ENCODE data around the gene IL1RAPL1. TPM values are rescaled to one million over a fixed set of nuclear protein-coding genes. Genes with fewer than 3 reads are reported as not detected.

IL1RAPL1 gene
- polyA plus RNA-seq, 4 donors = 2.2 to 6.0 (median 2.4) TPM

DNA sequence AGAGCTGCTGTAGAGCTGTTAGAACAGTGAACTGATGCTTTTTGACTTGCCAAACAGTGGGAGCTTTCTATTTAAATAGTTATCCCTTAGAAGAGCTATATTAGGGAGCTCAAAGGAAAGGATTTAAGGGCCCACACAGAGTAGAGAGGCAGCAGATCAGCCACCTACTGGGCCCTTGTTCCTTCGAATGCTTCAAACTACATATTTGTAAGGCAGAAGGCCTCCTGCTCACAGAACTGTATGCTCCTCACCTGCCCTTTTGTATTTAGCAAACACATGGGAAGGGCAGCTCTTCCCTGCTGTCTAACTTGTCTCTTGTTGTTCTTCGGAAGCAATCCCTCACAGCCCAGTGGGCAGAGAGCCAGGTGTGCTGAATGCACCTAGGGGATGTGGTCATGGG, 38.0 kb downstream of the IL1RAPL1 start:
- no peak for DNase-seq (ENCODE audit: low read depth in 4 of 4, low spot score in 3 of 4)

DNA sequence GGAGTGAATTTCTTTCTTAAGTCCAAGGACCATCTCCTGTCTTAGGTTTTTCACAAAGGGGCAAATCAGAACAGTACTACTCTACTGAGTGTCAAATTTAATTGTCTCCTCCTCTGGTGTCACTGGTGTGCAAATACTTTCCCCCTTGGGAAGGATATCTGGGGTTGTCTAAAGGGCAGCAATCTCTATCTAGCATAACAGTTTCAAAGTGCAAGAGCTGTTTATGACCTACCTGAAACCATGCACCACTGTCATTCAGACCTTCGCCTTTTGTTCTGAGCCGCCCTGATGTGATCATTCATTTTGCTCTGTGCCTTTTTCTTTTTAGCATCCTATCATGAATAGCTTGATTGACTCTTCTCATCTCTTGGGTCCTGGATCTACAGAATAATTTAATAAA, 39.3 kb downstream of the IL1RAPL1 start:
- DNase-seq (ENCODE audit: low read depth in 4 of 4, low spot score in 3 of 4) = no peak

DNA sequence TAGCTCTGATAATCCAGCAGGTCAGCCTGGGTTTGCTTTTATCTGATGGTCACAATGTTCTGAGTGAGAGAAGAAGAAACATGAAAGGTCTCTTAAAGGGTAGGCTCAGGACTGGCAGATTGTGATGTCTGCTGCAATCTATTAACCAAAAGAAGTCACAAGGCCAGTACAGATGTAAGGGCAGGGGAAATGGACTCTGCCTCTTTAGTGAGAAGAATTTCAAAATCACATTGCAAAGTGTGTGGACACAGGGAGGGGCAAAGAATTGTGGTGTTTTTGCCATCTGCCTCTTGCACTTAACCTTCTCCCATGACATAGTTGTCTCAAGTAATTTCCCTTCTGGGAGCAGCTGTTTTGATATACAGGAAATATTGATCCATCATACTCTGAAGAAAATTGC, 40.9 kb downstream of the IL1RAPL1 start:
- DNase-seq (ENCODE audit: low read depth in 4 of 4, low spot score in 3 of 4) = no peak

DNA sequence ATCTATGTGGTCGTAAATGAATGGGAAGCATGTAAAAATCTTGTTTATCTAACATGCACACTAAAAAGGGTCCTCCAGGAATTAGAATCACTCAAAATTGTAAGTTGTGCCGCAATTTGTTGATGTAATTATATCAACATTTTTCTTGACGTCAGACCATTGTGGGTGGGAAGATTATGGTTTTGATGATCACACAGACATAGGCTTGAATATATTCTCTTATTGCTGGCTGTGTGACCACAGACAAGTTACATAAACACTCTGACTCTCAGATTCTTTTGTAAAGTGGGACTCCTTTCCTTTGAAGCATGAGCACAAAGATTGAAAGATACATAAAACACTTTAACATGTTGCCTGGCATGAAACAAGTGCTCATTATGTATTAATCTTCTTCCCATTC, 51.5 kb downstream of the IL1RAPL1 start:
- DNase-seq (ENCODE audit: low read depth in 4 of 4, low spot score in 3 of 4) = no peak

DNA sequence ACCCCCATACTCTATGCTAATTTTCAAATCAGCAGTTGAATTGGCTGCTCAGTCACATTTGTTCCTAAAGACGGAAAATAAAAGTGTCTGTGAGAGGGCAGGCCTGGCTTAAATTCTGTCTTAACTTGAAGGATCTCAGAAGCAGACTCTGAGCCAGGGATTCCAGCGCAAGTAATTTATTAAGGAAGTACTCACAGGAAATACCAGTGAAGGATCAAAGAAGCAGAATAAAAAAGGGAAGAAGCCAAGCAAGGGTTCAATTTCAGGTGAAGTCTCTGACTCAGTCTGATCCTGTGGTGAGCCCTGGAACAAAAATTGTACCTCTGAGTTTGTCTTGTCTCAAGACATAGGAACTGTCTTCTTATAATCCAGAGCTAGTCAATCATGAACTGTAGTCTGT, 52.2 kb downstream of the IL1RAPL1 start:
- DNase-seq (ENCODE audit: low read depth in 4 of 4, low spot score in 3 of 4) = no peak

DNA sequence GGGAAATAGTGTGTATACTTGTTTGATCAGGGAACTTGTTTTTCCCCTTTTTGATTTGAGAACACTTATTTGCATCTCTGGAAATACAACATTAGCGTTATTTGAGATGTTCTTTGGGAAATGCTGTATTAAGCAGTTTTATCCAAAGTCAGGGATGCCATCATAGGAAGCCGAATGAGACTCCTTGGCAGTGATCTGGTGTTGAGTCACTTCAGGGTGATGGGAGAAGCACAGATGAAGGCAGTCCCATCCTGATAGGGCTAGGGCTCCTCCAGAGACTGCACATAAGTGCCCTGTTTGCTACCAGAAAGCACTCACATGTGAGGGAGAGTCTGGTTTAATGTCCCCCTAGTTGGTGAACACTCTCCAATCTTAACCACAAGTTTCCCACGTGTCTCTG, 62.3 kb downstream of the IL1RAPL1 start:
- DNase-seq (ENCODE audit: low read depth in 4 of 4, low spot score in 3 of 4) = no peak

DNA sequence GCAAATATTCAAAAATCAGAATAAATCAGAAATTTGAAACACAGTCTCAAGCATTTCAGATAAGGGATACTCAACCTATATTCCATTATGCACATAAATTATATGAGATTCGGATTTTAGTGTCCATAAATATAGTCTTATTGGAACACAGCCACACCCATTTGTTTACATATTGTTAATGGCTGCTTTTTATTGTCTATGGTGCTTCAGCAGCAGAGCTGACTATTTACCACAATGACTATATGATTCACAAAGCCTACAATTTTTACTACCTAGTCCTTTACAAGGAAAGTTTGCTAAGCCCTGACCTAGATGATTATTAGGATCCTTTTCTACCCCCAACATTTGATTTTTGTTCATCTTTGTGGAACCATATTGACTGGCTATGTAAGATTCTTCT, 63.9 kb downstream of the IL1RAPL1 start:
- DNase-seq (ENCODE audit: low read depth in 4 of 4, low spot score in 3 of 4) = no peak

DNA sequence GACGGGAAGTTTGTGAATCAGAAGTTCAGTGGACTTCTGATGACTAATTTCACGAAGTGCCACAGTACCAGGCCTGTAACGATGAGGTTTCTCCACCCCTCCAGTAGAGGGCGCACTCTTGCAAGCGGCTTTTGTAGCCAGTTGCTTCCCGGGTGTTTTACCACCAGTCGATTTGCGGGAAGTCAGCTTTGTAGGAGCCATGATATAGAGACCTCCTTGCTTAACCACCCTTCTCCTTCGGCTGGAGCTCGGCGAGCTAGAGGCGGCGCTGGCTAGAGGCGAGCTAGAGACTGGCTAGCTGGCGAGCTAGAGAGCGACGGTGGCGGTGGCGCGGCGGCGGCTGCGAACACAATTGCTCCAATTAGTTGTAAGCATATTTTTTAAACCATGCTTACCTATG, 72.0 kb downstream of the IL1RAPL1 start:
- no peak for DNase-seq (ENCODE audit: low read depth in 4 of 4, low spot score in 3 of 4)

DNA sequence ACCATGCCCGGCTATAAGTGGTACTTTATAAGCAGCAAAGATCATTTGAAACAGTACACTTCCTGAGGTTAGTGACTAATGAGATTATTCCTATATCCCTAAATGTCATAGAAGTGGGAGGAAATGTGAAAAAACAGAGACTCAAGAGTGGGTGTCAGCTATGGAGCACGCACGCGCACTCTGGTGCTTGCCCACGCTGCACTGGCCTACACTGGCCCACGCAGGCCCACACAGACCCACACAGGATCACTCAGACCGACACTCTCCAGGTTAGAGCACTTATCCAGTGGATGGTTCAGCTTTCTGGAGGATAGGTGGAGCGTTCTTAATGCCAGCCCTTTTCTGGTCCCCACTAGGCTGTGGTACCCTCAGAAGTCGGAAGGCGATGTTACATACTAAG, 78.5 kb downstream of the IL1RAPL1 start:
- no peak for DNase-seq (ENCODE audit: low read depth in 4 of 4, low spot score in 3 of 4)

DNA sequence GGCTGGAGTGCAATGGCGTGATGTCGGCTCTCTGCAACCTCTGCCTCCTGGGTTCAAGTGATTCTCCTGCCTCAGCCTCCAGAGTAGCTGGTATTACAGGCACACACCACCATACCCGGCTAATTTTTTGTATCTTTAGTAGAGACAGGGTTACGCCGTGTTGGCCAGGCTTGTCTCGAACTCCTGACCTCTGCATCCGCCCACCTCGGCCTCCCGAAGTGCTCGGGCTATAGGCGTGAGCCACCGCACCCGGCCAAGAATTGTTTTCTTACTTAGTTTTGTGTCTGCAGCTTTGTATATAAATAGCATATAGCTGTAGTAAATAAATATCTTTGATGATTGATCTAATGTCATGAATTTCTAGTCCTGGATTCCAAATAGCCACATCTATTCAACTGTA, 81.1 kb downstream of the IL1RAPL1 start:
- no peak for DNase-seq (ENCODE audit: low read depth in 4 of 4, low spot score in 3 of 4)

DNA sequence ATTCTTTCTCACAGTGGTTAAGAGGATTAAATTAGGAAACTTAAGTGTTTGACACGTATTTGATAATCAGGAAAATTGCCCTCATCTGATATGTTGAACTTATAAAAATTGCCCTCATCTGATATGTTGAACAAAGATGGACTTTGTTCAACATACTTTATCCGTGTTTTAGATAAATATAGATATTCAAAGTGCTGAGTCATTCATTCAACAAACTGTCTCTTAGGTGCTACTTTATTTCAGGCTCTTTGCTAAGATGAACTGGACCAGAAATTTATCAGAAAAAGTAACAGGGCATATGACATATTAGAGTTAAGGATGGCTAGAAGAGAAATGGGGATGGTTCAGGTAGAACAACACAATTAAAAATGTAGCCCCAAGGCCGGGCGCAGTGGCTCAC, 81.7 kb downstream of the IL1RAPL1 start:
- no peak for DNase-seq (ENCODE audit: low read depth in 4 of 4, low spot score in 3 of 4)

DNA sequence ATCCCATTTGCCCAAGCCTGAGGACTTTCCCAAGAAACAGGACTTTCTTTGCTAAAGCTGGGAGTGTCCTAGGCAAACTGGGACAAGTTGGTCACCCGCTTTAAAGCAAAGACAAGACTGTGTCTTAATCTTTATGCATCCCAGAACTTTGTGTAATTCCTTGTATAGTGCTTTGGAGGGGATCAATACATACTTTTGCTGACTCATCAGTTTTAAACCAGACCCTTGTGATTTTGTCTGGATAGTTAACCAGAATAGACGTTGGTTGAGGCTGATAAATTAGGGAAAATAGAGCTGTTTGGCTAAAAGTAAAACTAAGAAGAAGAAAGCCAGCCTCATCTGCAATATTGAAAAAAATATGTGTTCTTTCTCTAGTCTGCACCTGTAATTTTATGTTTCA, 82.8 kb downstream of the IL1RAPL1 start:
- DNase-seq (ENCODE audit: low read depth in 4 of 4, low spot score in 3 of 4) = no peak

DNA sequence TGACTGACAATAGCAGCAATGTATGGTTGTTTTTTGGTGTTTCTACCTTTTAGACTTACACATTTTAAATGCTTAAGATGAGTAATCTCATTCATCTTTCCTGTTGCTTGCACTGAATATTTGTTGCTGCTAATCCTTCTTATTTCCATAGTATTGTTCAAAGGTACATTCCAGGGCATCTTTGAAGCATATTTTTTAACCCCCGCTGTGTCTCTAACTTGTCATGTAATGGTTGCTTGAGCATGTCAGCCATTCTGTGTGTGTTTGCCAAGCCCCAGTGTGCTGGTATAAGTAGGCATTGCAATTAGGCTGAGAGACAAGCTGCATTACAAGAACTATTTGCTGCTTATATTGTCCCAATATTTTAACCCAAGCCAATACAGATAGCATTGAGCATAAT, 87.9 kb downstream of the IL1RAPL1 start:
- DNase-seq (ENCODE audit: low read depth in 4 of 4, low spot score in 3 of 4) = no peak

DNA sequence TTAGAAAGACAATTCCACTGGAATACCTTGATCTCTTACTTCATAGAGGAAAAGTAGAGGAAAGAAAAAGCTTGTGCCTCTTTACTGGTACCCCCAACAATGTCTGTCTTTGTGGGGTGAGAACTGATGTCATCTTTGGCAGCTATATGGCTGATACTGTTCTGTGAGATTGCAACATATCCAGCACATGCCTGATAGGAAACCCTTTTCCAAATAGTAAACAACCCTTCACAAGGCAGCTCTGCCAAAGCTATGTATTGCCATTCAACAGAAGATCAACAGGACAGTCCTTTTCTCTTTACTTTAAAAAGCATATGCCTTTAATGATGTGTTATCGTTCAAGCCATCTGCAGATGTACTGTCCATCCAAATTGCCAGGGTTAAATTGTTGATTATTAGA, 105.9 kb downstream of the IL1RAPL1 start:
- DNase-seq (ENCODE audit: low read depth in 4 of 4, low spot score in 3 of 4) = no peak

DNA sequence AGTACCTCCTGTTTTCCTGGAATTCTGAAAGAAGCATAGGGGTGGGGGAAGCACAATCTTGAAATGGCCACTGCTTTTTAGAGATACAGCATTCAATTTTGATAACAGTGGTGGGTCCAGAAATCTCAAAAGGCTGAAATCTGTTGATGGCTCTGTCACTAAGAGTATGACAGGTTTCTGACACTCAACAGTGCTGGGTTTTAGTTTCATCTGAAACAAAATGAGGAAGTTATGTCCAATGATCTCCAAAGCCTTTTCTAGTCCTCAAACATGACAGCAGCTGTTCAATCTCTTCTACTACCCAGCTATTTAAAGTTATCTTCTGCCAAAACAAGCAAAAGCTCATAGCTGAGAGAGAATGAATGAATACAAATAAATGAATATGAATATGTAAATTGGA, 110.5 kb downstream of the IL1RAPL1 start:
- DNase-seq (ENCODE audit: low read depth in 4 of 4, low spot score in 3 of 4) = no peak

DNA sequence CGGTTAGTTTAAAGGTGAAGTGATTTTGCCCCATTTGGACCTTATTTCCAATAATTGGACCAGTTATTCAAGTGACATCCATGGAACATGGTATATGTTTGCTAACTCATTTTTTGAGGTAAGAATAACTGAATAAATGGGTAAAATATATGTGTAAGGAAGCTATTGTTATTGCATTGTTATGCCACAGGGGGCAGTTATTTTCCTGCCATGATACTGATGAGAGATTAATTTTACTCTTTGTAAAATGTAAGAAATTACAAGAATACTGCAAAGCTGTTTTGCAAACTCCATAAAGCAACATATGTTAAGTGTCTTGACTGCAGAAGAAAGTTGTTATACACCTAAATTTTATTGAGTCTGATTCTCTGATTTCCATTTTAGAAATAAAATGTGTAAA, 114.0 kb downstream of the IL1RAPL1 start:
- DNase-seq (ENCODE audit: low read depth in 4 of 4, low spot score in 3 of 4) = no peak

DNA sequence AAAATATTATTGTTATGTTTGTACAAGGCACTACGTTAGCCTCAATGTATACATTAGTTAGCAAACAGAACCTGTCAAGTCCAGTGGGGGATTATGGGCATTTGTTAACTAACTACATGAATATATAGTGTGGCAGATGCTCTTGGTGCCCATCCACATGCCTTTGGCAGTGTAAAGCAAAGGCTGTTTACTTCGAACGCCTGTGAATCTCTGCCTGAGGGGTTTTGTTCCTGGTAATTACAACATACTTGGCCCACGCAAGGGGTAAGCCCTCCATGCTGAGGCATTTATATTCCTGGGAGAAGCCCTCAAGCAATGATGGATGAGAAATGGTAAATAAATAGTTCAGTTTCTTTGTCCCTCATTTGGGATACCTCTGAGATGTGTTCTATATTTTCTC, 119.7 kb downstream of the IL1RAPL1 start:
- DNase-seq (ENCODE audit: low read depth in 4 of 4, low spot score in 3 of 4) = no peak

DNA sequence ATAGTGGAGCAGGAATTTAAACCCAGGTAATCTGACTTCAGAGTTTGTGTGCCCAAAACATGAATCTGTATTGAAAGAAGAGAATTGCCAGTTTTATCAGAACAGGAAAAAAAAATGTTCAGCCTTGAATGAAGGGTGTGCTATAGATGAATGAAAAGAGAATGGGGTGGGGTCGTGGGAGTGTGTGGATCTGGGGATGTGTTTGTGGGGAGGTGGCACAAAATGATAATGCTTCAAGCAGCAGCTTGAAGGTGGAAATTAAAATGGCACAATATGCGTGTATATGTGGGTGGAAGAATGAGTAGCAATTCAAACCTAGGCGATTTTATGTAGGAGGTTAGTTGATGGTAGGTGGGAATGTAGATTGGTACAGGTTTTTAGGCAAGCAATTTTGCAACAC, 122.2 kb downstream of the IL1RAPL1 start:
- no peak for DNase-seq (ENCODE audit: low read depth in 4 of 4, low spot score in 3 of 4)

DNA sequence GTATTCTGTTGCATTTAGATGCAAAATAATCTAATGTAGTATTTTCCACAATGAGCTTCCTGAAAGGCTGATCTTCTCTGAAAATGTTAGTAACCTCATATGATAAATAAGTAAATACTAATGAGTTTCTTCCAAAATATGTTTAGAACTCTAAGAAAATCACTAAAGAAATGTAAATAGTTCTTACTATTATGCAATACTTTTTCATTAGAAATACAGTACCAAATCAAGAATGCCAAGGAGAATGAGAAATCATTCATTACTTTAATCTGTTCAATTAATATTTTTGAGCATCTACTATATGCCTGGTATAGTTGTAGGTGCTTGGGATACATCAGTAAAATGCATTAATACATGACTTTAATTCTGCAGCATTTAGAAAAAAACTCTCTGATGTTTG, 130.6 kb downstream of the IL1RAPL1 start:
- no peak for DNase-seq (ENCODE audit: low read depth in 4 of 4, low spot score in 3 of 4)

DNA sequence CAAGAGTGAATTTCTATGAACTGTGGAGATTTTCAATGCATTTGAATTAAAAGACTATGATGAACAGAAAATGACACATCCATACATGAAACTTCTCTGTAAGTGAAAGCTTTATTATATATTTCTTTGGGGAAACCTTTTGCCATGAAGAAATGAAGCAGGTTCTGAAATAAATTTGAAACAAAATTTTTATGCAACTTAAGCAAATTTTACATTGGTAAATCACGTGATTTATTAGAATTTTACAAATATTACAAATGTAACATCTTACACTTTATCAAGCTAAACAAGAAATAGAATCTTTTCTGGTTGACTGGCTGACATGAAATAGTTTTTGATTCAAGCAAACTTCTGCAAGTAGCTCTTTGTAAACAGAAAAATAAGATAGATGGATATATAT, 131.2 kb downstream of the IL1RAPL1 start:
- no peak for DNase-seq (ENCODE audit: low read depth in 4 of 4, low spot score in 3 of 4)

DNA sequence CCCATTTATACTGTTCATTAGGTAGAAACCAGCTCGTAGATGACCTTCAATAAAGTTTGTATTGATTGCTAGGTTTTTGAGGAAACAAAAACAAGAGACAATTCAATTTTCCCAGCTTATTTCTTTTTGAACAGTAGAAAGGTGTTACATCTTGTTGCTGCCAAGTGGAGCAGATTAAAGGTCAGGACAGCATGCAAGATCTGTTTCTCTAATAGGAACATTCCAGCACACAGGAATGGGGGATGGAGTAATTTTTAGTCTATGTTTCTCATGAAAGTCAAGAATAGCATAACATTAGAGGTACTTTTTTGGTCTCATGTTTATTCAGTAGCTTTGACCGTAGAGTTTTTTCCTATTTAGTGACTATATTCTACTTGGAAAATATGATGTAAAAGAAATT, 132.4 kb downstream of the IL1RAPL1 start:
- no peak for DNase-seq (ENCODE audit: low read depth in 4 of 4, low spot score in 3 of 4)

DNA sequence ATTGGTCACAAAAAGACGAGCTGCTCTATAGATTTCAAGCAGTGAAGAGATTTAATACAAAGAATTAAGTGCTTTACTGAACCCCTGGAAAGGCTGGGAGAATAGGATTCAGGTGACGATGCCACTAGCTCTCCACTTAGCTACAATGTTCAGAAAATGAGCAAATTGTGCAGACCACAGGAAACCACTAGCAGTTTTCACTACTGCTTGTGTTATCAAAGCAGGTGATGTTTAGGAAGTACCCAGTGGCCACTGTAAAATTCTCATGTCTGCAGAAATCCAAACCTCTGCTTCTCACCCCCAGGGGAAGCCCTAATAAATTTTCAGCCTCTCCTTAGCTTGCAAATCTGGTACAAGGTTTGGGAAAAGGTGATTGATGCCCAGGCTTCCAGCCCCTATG, 165.1 kb downstream of the IL1RAPL1 start:
- no peak for DNase-seq (ENCODE audit: low read depth in 4 of 4, low spot score in 3 of 4)

DNA sequence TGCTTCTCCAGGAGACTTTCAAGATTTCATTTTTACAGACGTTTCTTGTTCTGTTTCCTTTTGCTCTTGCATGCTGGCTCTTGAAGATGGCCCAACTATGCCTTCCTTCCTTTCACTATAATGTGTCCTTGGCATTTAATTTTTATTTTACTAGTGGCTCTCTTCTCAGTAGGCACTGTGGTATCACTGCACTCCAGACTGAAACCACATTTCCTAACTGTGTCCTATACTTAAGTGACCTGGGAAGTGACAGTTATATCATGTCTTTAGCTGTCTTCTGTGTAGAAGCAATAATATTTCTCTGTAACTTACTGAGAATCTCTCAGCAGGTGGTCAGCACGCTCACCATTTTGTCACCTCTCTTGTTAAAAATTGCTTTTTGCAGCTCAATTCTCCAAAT, 168.9 kb downstream of the IL1RAPL1 start:
- DNase-seq (ENCODE audit: low read depth in 4 of 4, low spot score in 3 of 4) = no peak

DNA sequence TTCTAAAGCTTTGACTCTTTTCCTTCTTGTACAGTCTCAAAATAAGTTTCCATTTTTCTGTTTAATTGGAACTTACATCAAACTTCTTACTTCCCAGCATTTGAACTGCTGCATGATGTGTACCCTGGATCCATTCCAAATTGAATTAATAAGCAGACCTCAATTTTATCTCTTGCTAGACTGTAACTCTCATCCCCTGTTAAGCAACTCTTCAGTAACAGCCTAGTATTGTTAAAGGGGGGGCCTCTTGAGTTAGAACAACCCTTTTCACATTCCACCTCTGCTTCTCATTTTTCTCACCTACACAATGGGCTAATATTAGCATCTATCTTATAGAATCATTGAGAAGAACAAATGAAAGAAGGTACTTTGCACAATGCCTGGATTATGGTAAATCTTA, 169.4 kb downstream of the IL1RAPL1 start:
- DNase-seq (ENCODE audit: low read depth in 4 of 4, low spot score in 3 of 4) = no peak

Measured in left renal pelvis (tissue), 4 donors.